Sigmoid colon (tissue), 7 donors: ENCODE measurements around the gene ZFC3H1. TPM values are rescaled to one million over a fixed set of nuclear protein-coding genes. Genes with fewer than 3 reads are reported as not detected.
"Not testable (repeated sequence)": the region's sequence is repeated elsewhere in the genome, so short reads cannot be mapped to it uniquely, and the experiment has no call there.

Experiments used
- DNase-seq: peaks from one replicate; pipeline ENCODE4 v3.0.0-alpha.2; 2019
- H3K27ac ChIP-seq, 4 donors: fragments of 200-600 bp; sonication (generic); one replicate each; pipeline ENCODE4 v1.5.1; 2016 to 2019; ENCODE audit warnings: mild to moderate bottlenecking in 1 of 4
- H3K27me3 ChIP-seq, 3 donors: fragments of 200-600 bp; sonication (generic); one replicate each; pipeline ENCODE4 v1.5.1; 2019; ENCODE audit warnings: mild to moderate bottlenecking in 1 of 3
- H3K36me3 ChIP-seq, 4 donors: fragments of 200-600 bp; sonication (generic); one replicate each; pipeline ENCODE4 v1.5.1; 2016 to 2019
- H3K4me1 ChIP-seq, 4 donors: fragments of 200-600 bp; sonication (generic); one replicate each; pipeline ENCODE4 v1.5.1; 2017 to 2019
- H3K4me3 ChIP-seq, 4 donors: fragments of 200-600 bp; sonication (generic); one replicate each; pipeline ENCODE4 v1.5.1; 2017 to 2019; ENCODE audit warnings: mild to moderate bottlenecking in 2 of 4, moderate library complexity in 1 of 4
- H3K9me3 ChIP-seq, 4 donors: fragments of 200-600 bp in 3 of 4; sonication (generic) in 3 of 4; one replicate each; pipeline versions ENCODE4 v1.5.1 to v1.6.1; 2013 to 2019
- EP300 ChIP-seq, 4 donors: sonication (generic); formaldehyde crosslinking; IDR thresholded peaks; one replicate each; pipeline ENCODE4 v1.6.1; 2017; ENCODE audit warnings: antibody characterized with exemption in 4 of 4
- POLR2A ChIP-seq, 2 donors: fragments of 450-650 bp; IDR thresholded peaks; one replicate each; pipeline ENCODE4 v1.6.1; 2016; ENCODE audit warnings: antibody characterized with exemption in 2 of 2, mild to moderate bottlenecking in 2 of 2, moderate library complexity in 2 of 2
- POLR2AphosphoS5 ChIP-seq, 4 donors: sonication (generic); formaldehyde crosslinking; IDR thresholded peaks; one replicate each; pipeline ENCODE4 v1.6.1; 2017; ENCODE audit warnings: antibody characterized with exemption in 4 of 4
- WGBS, 2 donors: extraction: QIAGEN DNeasy Blood & Tissue Kit; methylation state at CpG; one replicate each; pipeline ENCODE4 v1.1.7; 2013; 5-methylcytosine and 5-hydroxymethylcytosine counted together
- intact Hi-C: fragments of 100-400 bp; cut with DNase I; formaldehyde crosslinking; loops from one replicate; pipeline ENCODE4 v1.15.1; 2023
- polyA plus RNA-seq, 3 donors: library from polyadenylated mRNA; stranded (reverse); fragments of 200-250 nt; gene quantifications; one replicate each; pipeline ENCODE4 v1.2.3, GENCODE V29; 2013
- total RNA-seq, 4 donors: library from RNA; depleted of rRNA; stranded (reverse); fragments of >200 nt; gene quantifications; one replicate each; pipeline ENCODE4 v1.1.0, GENCODE V29; 2016
- TF ChIP-seq, protein P1 (sequence below), 4 experiments: fragments of 450-650 bp in 3 of 4; fragments of 200-600 bp in 1 of 4; IDR thresholded peaks; one replicate each; pipeline ENCODE4 v1.5.1; 2016 to 2019; ENCODE audit warnings: antibody characterized with exemption in 4 of 4, mild to moderate bottlenecking in 3 of 4, moderate library complexity in 2 of 4
- donor health status: healthy with polysubstance abuse.
- donor health status: Bipolar disorder and iron deficiency.
- donor health status: healthy.

The ZFC3H1 gene
- total and polyA plus RNA-seq, 7 donors: 3.0 to 87.8 (median 38.7) TPM

DNA sequence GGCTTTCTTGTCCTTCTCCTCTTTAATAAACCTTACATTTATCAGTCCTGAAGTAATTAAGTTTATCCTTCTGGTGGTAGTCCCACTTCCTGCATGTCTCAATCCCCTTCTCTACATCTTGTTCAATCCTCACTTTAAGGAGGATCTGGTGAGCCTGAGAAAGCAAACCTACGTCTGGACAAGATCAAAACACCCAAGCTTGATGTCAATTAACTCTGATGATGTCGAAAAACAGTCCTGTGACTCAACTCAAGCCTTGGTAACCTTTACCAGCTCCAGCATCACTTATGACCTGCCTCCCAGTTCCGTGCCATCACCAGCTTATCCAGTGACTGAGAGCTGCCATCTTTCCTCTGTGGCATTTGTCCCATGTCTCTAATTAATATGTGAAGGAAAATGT lies 79.3 kb downstream of the ZFC3H1 start:
- WGBS, 2 donors: 83 to 89% methylated on average over 3 of the region's 3 CpGs
- H3K27ac ChIP-seq: no peak overlapping the region
- no peak for DNase-seq
- no peaks in the 10 kb centered on the region for H3K36me3 ChIP-seq
- no peak overlapping the region for H3K4me3 ChIP-seq
- no peaks in the 10 kb centered on the region for H3K4me1 ChIP-seq
- TF ChIP-seq POLR2A (IDR thresholded peaks at IDR 0.05): no peak
- TF ChIP-seq, protein P1, sequence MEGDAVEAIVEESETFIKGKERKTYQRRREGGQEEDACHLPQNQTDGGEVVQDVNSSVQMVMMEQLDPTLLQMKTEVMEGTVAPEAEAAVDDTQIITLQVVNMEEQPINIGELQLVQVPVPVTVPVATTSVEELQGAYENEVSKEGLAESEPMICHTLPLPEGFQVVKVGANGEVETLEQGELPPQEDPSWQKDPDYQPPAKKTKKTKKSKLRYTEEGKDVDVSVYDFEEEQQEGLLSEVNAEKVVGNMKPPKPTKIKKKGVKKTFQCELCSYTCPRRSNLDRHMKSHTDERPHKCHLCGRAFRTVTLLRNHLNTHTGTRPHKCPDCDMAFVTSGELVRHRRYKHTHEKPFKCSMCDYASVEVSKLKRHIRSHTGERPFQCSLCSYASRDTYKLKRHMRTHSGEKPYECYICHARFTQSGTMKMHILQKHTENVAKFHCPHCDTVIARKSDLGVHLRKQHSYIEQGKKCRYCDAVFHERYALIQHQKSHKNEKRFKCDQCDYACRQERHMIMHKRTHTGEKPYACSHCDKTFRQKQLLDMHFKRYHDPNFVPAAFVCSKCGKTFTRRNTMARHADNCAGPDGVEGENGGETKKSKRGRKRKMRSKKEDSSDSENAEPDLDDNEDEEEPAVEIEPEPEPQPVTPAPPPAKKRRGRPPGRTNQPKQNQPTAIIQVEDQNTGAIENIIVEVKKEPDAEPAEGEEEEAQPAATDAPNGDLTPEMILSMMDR (IDR thresholded peaks at IDR 0.05): no peak
- no peak for TF ChIP-seq POLR2AphosphoS5 (IDR thresholded peaks at IDR 0.05)
- no peak for TF ChIP-seq EP300 (IDR thresholded peaks at IDR 0.05)
- H3K9me3 ChIP-seq: no peaks in the 10 kb centered on the region
- intact Hi-C loops: no loop called here
- no peaks in the 10 kb centered on the region for H3K27me3 ChIP-seq

DNA sequence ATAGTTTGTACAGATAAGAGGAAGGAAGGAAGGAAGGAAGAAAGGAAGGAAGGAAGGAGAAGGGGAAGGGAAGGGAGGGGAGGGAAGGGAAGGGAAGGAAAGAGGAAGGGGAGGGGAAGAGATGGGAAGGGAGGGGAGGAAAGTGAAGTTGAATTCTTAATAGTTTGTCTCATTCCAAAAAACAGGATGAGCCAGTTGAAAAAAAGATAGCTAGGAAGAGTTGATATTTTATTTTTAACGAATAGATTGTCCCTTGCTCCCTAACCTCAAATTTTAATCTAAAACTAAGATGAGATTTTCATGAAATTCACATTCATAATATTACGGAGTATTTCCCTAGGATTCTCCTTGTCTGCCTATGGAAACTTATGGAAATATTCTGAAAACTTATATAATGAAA lies 80.7 kb downstream of the ZFC3H1 start:
- Histone ChIP-seq H3K9me3 (no peaks in the 10 kb centered on the region), H3K36me3 (no peaks in the 10 kb centered on the region)
- intact Hi-C loops: no loop called here

DNA sequence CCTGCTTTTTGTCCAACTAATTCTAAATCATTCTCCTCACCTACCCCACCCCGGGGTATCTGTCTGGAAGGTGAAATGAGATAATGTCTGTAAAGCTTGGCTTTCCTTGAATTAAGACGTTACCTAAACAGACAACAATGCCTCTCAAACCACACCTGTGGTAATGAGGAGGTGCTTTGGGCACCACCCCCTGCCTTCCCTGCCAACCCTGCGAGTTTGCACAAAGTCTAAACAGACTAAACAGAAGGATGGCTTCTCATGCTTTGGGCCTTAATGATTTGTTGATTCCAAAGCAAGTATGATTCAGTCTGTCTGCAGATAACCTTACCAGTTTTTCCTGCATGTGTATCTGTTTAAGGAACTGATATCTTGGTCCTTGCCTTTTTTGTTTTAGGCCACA lies 82.4 kb downstream of the ZFC3H1 start:
- intact Hi-C loops: no loop called here
- no peak for TF ChIP-seq EP300 (IDR thresholded peaks at IDR 0.05)
- TF ChIP-seq, protein P1 (IDR thresholded peaks at IDR 0.05): no peak
- no peak for TF ChIP-seq POLR2AphosphoS5 (IDR thresholded peaks at IDR 0.05)
- TF ChIP-seq POLR2A (IDR thresholded peaks at IDR 0.05): no peak
- Histone ChIP-seq H3K27ac (no peak overlapping the region), H3K4me1 (no peaks in the 10 kb centered on the region), H3K9me3 (no peaks in the 10 kb centered on the region), H3K36me3 (no peaks in the 10 kb centered on the region), H3K27me3 (no peaks in the 10 kb centered on the region), H3K4me3 (no peak overlapping the region)
- DNase-seq: no peak
- WGBS, 2 donors: 11 to 57% methylated on average over 3 of the region's 3 CpGs

More for the DNA sequence above, 80.7 kb downstream of the ZFC3H1 start:
- Histone ChIP-seq H3K4me1 (no peaks in the 10 kb centered on the region), H3K27me3 (no peaks in the 10 kb centered on the region), H3K4me3 (no peak overlapping the region), H3K27ac (no peak overlapping the region)
- 93 to 95% methylated on average over 2 of the region's 2 CpGs for WGBS, 2 donors
- no peak for DNase-seq
- TF ChIP-seq POLR2A (IDR thresholded peaks at IDR 0.05) (no peak), POLR2AphosphoS5 (IDR thresholded peaks at IDR 0.05) (no peak), EP300 (IDR thresholded peaks at IDR 0.05) (no peak)
- TF ChIP-seq, protein P1 (IDR thresholded peaks at IDR 0.05): no peak

DNA sequence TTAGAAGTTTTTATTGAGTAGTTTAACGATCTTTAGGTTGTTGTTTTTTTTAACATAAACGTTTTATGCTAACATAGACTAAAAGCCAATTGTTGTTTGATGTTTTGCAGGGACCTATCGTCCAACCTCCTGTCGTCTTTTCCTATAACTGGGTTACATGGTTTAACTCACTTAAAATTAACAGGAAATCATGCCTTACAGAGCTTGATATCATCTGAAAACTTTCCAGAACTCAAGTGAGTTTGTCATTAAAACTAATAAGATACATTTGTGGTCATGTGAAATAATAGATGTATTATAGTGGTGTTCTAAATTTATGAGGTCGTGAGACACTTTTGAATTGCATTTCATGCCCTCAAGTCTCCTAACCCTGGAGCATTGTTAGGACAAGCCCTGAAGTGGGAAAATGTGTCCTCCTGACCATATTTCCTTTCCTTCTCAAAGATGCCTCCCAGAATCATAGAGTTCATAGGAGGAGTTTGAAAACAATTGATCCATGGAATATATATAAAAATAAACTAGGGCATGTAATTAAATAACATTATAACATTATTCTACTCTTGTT lies 84.9 kb downstream of the ZFC3H1 start:
- whole genome bisulfite sequencing, 2 donors: 62 to 75% methylated on average over 5 of the region's 5 CpGs
- Histone ChIP-seq H3K27me3 (no peaks in the 10 kb centered on the region), H3K4me1 (no peaks in the 10 kb centered on the region), H3K36me3 (no peaks in the 10 kb centered on the region), H3K4me3 (no peak overlapping the region), H3K27ac (no peak overlapping the region), H3K9me3 (no peaks in the 10 kb centered on the region)
- intact Hi-C loops: no loop called here
- TF ChIP-seq, protein P1 (IDR thresholded peaks at IDR 0.05): no peak
- TF ChIP-seq EP300 (IDR thresholded peaks at IDR 0.05) (no peak), POLR2A (IDR thresholded peaks at IDR 0.05) (no peak), POLR2AphosphoS5 (IDR thresholded peaks at IDR 0.05) (no peak)
- DNase-seq: no peak

DNA sequence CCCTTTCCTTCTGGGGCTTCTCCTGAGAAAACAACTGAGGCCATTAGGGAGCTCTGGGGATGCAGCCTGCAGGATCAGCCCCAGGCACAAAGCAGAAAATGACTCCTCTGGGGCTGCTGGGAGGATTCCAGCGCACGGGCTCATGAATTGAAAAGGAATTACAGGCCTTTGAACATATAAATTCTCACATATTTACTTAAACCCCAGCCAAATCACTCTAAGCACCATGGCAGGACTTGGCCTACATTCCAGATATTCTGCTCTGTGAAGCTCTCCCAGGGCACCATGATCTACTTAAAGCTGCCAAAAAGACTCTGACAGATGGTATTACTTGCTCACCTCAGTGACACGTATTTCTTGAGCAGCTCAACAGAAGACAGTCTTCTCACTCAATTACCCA lies 87.2 kb downstream of the ZFC3H1 start:
- H3K27me3 ChIP-seq: no peaks in the 10 kb centered on the region
- no peak overlapping the region for H3K4me3 ChIP-seq
- no peaks in the 10 kb centered on the region for H3K9me3 ChIP-seq
- no peaks in the 10 kb centered on the region for H3K36me3 ChIP-seq
- no peaks in the 10 kb centered on the region for H3K4me1 ChIP-seq
- TF ChIP-seq, protein P1 (IDR thresholded peaks at IDR 0.05): no peak
- no peak for TF ChIP-seq EP300 (IDR thresholded peaks at IDR 0.05)
- no peak for TF ChIP-seq POLR2A (IDR thresholded peaks at IDR 0.05)
- TF ChIP-seq POLR2AphosphoS5 (IDR thresholded peaks at IDR 0.05): no peak
- intact Hi-C loops: no loop called here
- WGBS, 2 donors: 65 to 70% methylated on average over 3 of the region's 3 CpGs
- no peak for DNase-seq
- H3K27ac ChIP-seq: no peak overlapping the region

- H3K4me3 ChIP-seq, H3K27me3 ChIP-seq, H3K4me1 ChIP-seq, DNase-seq, H3K9me3 ChIP-seq, intact Hi-C loops, H3K27ac ChIP-seq, H3K36me3 ChIP-seq: not testable (repeated sequence)
- WGBS, 2 donors: 79 to 96% methylated on average over 6 of the region's 6 CpGs
Observed at GRCh38 chr12:71569885-71570284, 93.8 kb downstream of the ZFC3H1 start.
